IMR-90 (cell line): ENCODE results near the gene IL19.

ENCODE experiments used
- CHD1 ChIP-seq: IDR thresholded peaks from 2 replicates; pipeline ENCODE4 v1.6.1; 2012; ENCODE audit warnings: low read depth, low read length, improper control_type of control experiment
- FOS ChIP-seq: fragments of 150-350 bp; IDR thresholded peaks from 2 replicates; pipeline ENCODE4 v1.6.1; 2016; ENCODE audit warnings: low read depth, low read length
- MAFK ChIP-seq: IDR thresholded peaks from 2 replicates; pipeline ENCODE4 v1.6.1; 2012; ENCODE audit warnings: low read depth, low read length, improper control_type of control experiment
- MAZ ChIP-seq: IDR thresholded peaks from 2 replicates; pipeline ENCODE4 v1.6.1; 2012; ENCODE audit warnings: low read depth, mild to moderate bottlenecking, low read length, improper control_type of control experiment, moderate library complexity, borderline replicate concordance
- MXI1 ChIP-seq: IDR thresholded peaks from 2 replicates; pipeline ENCODE4 v1.6.1; 2012; ENCODE audit warnings: low read depth, mild to moderate bottlenecking, low read length, moderate library complexity, borderline replicate concordance
- NFE2L2 ChIP-seq: fragments of 150-350 bp; IDR thresholded peaks from 2 replicates; pipeline ENCODE4 v1.6.1; 2016; ENCODE audit warnings: low read depth, mild to moderate bottlenecking, low read length
- POLR2A ChIP-seq: IDR thresholded peaks from 2 replicates; pipeline ENCODE4 v1.6.1; 2012; ENCODE audit warnings: mild to moderate bottlenecking, low read depth, low read length
- RAD21 ChIP-seq: IDR thresholded peaks from 2 replicates; pipeline ENCODE4 v1.6.1; 2012; ENCODE audit warnings: low read length, improper control_type of control experiment
- RCOR1 ChIP-seq: IDR thresholded peaks from 2 replicates; pipeline ENCODE4 v1.6.1; 2012; ENCODE audit warnings: mild to moderate bottlenecking, low read length, improper control_type of control experiment; ENCODE audit not compliant: insufficient replicate concordance
- RFX5 ChIP-seq: IDR thresholded peaks from 2 replicates; pipeline ENCODE4 v1.8.0; 2012; ENCODE audit warnings: low read depth, mild to moderate bottlenecking, low read length, moderate library complexity
- SMC3 ChIP-seq: fragments of 150-350 bp; IDR thresholded peaks from 2 replicates; pipeline ENCODE4 v1.6.1; 2016; ENCODE audit warnings: low read depth, mild to moderate bottlenecking, antibody characterized with exemption, low read length, moderate library complexity
- TF ChIP-seq, protein P1 (sequence below): conservative IDR thresholded peaks from 2 replicates; pipeline ENCODE4 v1.5.1; 2012; ENCODE audit warnings: mild to moderate bottlenecking, low read depth, low read length, improper control_type of control experiment
- TF ChIP-seq, protein P2 (sequence below): fragments of 150-350 bp; IDR thresholded peaks from 2 replicates; pipeline ENCODE4 v1.6.1; 2017; ENCODE audit warnings: mild to moderate bottlenecking, antibody characterized with exemption, low read length, low read depth
- TF ChIP-seq, protein P3 (sequence below): fragments of 150-350 bp; IDR thresholded peaks from 2 replicates; pipeline ENCODE4 v1.6.1; 2016; ENCODE audit warnings: low read depth, mild to moderate bottlenecking, low read length, moderate library complexity, borderline replicate concordance

DNA sequence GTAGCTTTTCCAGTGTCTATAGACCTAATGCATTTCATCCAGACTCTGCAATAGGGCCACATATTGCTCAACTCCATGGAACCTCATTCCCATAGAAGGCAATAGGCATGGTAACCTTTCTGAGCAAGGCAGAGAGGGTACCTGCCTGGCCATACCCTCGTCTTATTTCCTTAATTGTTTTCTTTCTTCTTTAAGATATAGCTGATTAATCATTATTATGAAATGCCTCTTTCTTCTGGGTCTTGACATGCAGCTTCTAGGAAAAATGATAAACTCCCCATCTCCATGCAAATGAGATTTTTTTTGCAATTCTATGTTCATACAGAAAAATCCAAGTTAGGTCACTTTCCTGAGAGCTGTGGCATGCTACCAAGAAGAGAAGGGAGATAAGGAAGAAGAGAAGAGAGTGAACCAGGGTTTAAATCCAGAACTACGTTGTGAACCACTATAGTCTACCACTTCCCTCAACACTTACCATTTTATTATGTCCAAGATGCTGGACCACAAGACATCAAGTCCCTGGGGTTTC, 61.8 kb downstream of the IL19 start:
- no peak for TF ChIP-seq CHD1
- TF ChIP-seq MXI1, result no peak
- TF ChIP-seq, protein P1, sequence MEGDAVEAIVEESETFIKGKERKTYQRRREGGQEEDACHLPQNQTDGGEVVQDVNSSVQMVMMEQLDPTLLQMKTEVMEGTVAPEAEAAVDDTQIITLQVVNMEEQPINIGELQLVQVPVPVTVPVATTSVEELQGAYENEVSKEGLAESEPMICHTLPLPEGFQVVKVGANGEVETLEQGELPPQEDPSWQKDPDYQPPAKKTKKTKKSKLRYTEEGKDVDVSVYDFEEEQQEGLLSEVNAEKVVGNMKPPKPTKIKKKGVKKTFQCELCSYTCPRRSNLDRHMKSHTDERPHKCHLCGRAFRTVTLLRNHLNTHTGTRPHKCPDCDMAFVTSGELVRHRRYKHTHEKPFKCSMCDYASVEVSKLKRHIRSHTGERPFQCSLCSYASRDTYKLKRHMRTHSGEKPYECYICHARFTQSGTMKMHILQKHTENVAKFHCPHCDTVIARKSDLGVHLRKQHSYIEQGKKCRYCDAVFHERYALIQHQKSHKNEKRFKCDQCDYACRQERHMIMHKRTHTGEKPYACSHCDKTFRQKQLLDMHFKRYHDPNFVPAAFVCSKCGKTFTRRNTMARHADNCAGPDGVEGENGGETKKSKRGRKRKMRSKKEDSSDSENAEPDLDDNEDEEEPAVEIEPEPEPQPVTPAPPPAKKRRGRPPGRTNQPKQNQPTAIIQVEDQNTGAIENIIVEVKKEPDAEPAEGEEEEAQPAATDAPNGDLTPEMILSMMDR, result no peak
- TF ChIP-seq MAZ, result no peak
- no peak for TF ChIP-seq RAD21
- TF ChIP-seq RCOR1, result no peak
- no peak for TF ChIP-seq POLR2A
- TF ChIP-seq FOS, result no peak
- no peak for TF ChIP-seq RFX5
- no peak for TF ChIP-seq SMC3
- TF ChIP-seq NFE2L2, result no peak
- no peak for TF ChIP-seq MAFK
- TF ChIP-seq, protein P2, sequence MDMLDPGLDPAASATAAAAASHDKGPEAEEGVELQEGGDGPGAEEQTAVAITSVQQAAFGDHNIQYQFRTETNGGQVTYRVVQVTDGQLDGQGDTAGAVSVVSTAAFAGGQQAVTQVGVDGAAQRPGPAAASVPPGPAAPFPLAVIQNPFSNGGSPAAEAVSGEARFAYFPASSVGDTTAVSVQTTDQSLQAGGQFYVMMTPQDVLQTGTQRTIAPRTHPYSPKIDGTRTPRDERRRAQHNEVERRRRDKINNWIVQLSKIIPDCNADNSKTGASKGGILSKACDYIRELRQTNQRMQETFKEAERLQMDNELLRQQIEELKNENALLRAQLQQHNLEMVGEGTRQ, result no peak
- TF ChIP-seq, protein P3, sequence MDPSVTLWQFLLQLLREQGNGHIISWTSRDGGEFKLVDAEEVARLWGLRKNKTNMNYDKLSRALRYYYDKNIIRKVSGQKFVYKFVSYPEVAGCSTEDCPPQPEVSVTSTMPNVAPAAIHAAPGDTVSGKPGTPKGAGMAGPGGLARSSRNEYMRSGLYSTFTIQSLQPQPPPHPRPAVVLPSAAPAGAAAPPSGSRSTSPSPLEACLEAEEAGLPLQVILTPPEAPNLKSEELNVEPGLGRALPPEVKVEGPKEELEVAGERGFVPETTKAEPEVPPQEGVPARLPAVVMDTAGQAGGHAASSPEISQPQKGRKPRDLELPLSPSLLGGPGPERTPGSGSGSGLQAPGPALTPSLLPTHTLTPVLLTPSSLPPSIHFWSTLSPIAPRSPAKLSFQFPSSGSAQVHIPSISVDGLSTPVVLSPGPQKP, result no peak
